ENCODE data around the gene NDUFS2. TPM values are rescaled to one million over a fixed set of nuclear protein-coding genes. Genes with fewer than 3 reads are reported as not detected.

The NDUFS2 gene
- total RNA-seq, 1 experiment from 2014 or later = 94.9 TPM

DNA sequence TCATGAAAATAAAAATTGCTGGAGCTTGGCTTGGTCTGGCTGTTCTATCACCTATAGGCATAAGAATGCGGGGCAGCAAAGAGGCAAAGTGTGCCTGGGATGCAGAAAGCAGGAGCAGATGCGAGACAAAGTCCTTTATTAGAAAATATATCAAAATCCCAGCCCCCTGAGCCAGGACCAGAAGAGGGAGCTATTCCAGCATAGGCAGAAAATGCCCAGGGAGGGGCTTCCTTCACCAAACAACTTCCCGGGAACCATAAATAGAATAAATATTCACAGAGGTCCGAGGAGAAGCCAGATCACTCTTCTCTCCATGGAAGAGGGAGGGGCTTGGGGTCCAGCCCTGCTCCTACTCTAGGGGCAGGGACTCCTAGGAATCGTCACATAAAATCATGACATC is 31.0 kb upstream of the NDUFS2 start:
- TF ChIP-seq, protein P1, sequence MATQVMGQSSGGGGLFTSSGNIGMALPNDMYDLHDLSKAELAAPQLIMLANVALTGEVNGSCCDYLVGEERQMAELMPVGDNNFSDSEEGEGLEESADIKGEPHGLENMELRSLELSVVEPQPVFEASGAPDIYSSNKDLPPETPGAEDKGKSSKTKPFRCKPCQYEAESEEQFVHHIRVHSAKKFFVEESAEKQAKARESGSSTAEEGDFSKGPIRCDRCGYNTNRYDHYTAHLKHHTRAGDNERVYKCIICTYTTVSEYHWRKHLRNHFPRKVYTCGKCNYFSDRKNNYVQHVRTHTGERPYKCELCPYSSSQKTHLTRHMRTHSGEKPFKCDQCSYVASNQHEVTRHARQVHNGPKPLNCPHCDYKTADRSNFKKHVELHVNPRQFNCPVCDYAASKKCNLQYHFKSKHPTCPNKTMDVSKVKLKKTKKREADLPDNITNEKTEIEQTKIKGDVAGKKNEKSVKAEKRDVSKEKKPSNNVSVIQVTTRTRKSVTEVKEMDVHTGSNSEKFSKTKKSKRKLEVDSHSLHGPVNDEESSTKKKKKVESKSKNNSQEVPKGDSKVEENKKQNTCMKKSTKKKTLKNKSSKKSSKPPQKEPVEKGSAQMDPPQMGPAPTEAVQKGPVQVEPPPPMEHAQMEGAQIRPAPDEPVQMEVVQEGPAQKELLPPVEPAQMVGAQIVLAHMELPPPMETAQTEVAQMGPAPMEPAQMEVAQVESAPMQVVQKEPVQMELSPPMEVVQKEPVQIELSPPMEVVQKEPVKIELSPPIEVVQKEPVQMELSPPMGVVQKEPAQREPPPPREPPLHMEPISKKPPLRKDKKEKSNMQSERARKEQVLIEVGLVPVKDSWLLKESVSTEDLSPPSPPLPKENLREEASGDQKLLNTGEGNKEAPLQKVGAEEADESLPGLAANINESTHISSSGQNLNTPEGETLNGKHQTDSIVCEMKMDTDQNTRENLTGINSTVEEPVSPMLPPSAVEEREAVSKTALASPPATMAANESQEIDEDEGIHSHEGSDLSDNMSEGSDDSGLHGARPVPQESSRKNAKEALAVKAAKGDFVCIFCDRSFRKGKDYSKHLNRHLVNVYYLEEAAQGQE (IDR thresholded peaks at IDR 0.05; ENCODE audit: insufficient read depth in 1 of 2, low read depth in 2 of 2, low read length in 1 of 2) = no peak
- TF ChIP-seq, protein P2, sequence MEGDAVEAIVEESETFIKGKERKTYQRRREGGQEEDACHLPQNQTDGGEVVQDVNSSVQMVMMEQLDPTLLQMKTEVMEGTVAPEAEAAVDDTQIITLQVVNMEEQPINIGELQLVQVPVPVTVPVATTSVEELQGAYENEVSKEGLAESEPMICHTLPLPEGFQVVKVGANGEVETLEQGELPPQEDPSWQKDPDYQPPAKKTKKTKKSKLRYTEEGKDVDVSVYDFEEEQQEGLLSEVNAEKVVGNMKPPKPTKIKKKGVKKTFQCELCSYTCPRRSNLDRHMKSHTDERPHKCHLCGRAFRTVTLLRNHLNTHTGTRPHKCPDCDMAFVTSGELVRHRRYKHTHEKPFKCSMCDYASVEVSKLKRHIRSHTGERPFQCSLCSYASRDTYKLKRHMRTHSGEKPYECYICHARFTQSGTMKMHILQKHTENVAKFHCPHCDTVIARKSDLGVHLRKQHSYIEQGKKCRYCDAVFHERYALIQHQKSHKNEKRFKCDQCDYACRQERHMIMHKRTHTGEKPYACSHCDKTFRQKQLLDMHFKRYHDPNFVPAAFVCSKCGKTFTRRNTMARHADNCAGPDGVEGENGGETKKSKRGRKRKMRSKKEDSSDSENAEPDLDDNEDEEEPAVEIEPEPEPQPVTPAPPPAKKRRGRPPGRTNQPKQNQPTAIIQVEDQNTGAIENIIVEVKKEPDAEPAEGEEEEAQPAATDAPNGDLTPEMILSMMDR (IDR thresholded peaks at IDR 0.05) = no peak; the same call in 1 of the 2 replicates
- no peak for TF ChIP-seq SIN3A (IDR thresholded peaks at IDR 0.05; ENCODE audit: borderline replicate concordance, insufficient read depth, low read depth, low read length)
- Histone ChIP-seq H3K4me3 (ENCODE audit: low read depth in 2 of 2, low read length in 2 of 2) (no peak overlapping the region), H3K4me1 (ENCODE audit: control insufficient read depth, insufficient read depth, low read length) (peaks cover 5% of the 10 kb centered on the region), H3K27me3 (ENCODE audit: control insufficient read depth, insufficient read depth, low read length) (no peaks in the 10 kb centered on the region), H3K27ac (ENCODE audit: low read length) (no peak overlapping the region), H3K36me3 (ENCODE audit: control insufficient read depth, insufficient read depth, low read length) (peaks cover 22% of the 10 kb centered on the region), H3K9me3 (ENCODE audit: control insufficient read depth, insufficient read depth, low read depth, low read length) (no peaks in the 10 kb centered on the region)
- intact Hi-C loops (cut with micrococcal nuclease; ENCODE audit: unreplicated experiment) (no loop called here), in situ Hi-C loops (cut with HindIII; ENCODE audit: low pct_unique_long_range_greater_than_20kb, low sequenced_read_pairs) (no loop called here)
- no TSS peak for BruUV-seq (replicated peaks)
- ATAC-seq (no peak), DNase-seq (ENCODE audit: low read depth, low spot score) (no peak)
- POLR2A ChIA-PET = interaction anchor here (0.6 kb wide), 2 partner anchors 34 to 119 kb away, joined by 3 to 5 read pairs; no protein-coding TSS in a partner anchor
- CTCF ChIA-PET = interaction anchor here (1.0 kb wide), 1 partner anchor 15 kb away, joined by 4 read pairs; no protein-coding TSS in a partner anchor

DNA sequence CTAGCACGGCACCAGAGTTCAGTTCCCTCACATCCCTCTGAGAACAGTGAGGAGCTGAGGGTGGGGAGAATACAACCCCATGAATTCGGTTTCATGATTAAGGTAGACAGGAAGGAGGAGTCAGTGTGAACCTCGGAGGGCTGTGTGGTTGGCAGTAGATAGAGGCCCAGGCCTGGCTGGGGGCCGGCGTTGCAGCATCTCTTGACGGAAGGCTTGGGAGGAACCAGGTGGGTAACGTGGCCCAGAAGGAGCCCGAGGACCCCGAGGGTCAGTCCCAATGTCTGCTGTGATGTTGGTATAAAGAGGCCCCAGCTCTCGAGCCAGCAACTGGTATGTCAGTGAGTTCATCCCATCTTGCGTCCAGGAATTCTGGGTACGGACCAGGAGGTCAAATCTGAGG is 30.5 kb upstream of the NDUFS2 start:
- Histone ChIP-seq H3K27ac (ENCODE audit: low read length) (no peak overlapping the region), H3K9me3 (ENCODE audit: control insufficient read depth, insufficient read depth, low read depth, low read length) (no peaks in the 10 kb centered on the region), H3K4me3 (ENCODE audit: low read depth in 2 of 2, low read length in 2 of 2) (no peak overlapping the region), H3K4me1 (ENCODE audit: control insufficient read depth, insufficient read depth, low read length) (peaks cover 8% of the 10 kb centered on the region), H3K27me3 (ENCODE audit: control insufficient read depth, insufficient read depth, low read length) (no peaks in the 10 kb centered on the region), H3K36me3 (ENCODE audit: control insufficient read depth, insufficient read depth, low read length) (peaks cover 23% of the 10 kb centered on the region)
- in situ Hi-C loops (cut with HindIII; ENCODE audit: low pct_unique_long_range_greater_than_20kb, low sequenced_read_pairs) = no loop called here
- POLR2A ChIA-PET = no interaction called here
- TSS peak; percentile 31 for BruUV-seq (replicated peaks)
- TF ChIP-seq TCF7L2 (IDR thresholded peaks at IDR 0.05; ENCODE audit: low read depth, low read length) (no peak), SIN3A (IDR thresholded peaks at IDR 0.05; ENCODE audit: borderline replicate concordance, insufficient read depth, low read depth, low read length) (no peak), POLR2AphosphoS5 (IDR thresholded peaks at IDR 0.05; ENCODE audit: low read depth, low read length) (no peak)
- TF ChIP-seq, protein P1 (IDR thresholded peaks at IDR 0.05; ENCODE audit: insufficient read depth in 1 of 2, low read depth in 2 of 2, low read length in 1 of 2) = no peak
- TF ChIP-seq, protein P2 (IDR thresholded peaks at IDR 0.05) = no peak
- no peak for DNase-seq (ENCODE audit: low read depth, low spot score)
- intact Hi-C loops (cut with micrococcal nuclease; ENCODE audit: unreplicated experiment) = no loop called here
- ATAC-seq = no peak
- CTCF ChIA-PET = no interaction called here
